Renal cortical epithelial cell (primary cell): ENCODE measurements around the gene CCDC39. TPM values are rescaled to one million over a fixed set of nuclear protein-coding genes. Genes with fewer than 3 reads are reported as not detected.

Source experiments
- total RNA-seq: library from RNA; depleted of rRNA; stranded (reverse); fragments of >200 nt; gene quantifications from 2 replicates; pipeline ENCODE4 v1.2.3, GENCODE V29; 2014

CCDC39 gene
- total RNA-seq, 1 donor from 2014 or later, result 0.10 TPM

Other genes starting within 250 kb of the CCDC39 start
- gene TTC14, start 77.3 kb downstream of the CCDC39 start, total RNA-seq, result 22.4 and 78.5 TPM in 2 replicates
- 113 and 220 TPM in 2 replicates for gene FXR1, start 233.2 kb upstream of the CCDC39 start, total RNA-seq